ENCODE measurements around the gene MUC12. TPM values are rescaled to one million over a fixed set of nuclear protein-coding genes. Genes with fewer than 3 reads are reported as not detected.
"Not testable (repeated sequence)": the region's sequence is repeated elsewhere in the genome, so short reads cannot be mapped to it uniquely, and the experiment has no call there.

The MUC12 gene
- total and polyA plus RNA-seq, 2 experiments from 2014 or later = 4.0 to 7.3 TPM

- not testable (repeated sequence) for H3K4me3 ChIP-seq; H3K9me3 ChIP-seq (ENCODE audit: low read depth); H3K79me2 ChIP-seq; H3K27ac ChIP-seq; H3K36me3 ChIP-seq (replicated peaks; ENCODE audit: insufficient read depth, low read depth); H3K27me3 ChIP-seq; H4K20me1 ChIP-seq (ENCODE audit: insufficient read depth, poor library complexity, severe bottlenecking); H3K4me2 ChIP-seq; H3K9me2 ChIP-seq (replicated peaks; ENCODE audit: insufficient read depth); DNase-seq (ENCODE audit: low spot score); H2AFZ ChIP-seq; H3K4me1 ChIP-seq (ENCODE audit: insufficient read depth)
- 85% methylated on average over 7 of the region's 10 CpGs for WGBS (ENCODE audit: low lambda C conversion rate, missing lambda C conversion rate)
Observed at GRCh38 chr7:100998530-100998929, 29.2 kb downstream of the MUC12 start.

GRCh38 chr7:100999334-100999733, 30.0 kb downstream of the MUC12 start:
- not testable (repeated sequence) for H4K20me1 ChIP-seq (ENCODE audit: insufficient read depth, poor library complexity, severe bottlenecking); H3K9me3 ChIP-seq (ENCODE audit: low read depth); H2AFZ ChIP-seq; H3K27me3 ChIP-seq; H3K9me2 ChIP-seq (replicated peaks; ENCODE audit: insufficient read depth); H3K27ac ChIP-seq; H3K4me1 ChIP-seq (ENCODE audit: insufficient read depth); H3K36me3 ChIP-seq (replicated peaks; ENCODE audit: insufficient read depth, low read depth); H3K4me2 ChIP-seq; DNase-seq (ENCODE audit: low spot score); H3K4me3 ChIP-seq; H3K79me2 ChIP-seq
- no CpG with 5 or more reads among the region's 9 CpGs for WGBS (ENCODE audit: low lambda C conversion rate, missing lambda C conversion rate)

GRCh38 chr7:101000025-101000424, 30.7 kb downstream of the MUC12 start:
- not testable (repeated sequence) for H3K27me3 ChIP-seq; H3K9me2 ChIP-seq (replicated peaks; ENCODE audit: insufficient read depth); H3K4me3 ChIP-seq; H3K36me3 ChIP-seq (replicated peaks; ENCODE audit: insufficient read depth, low read depth); H3K79me2 ChIP-seq; H3K9me3 ChIP-seq (ENCODE audit: low read depth); H2AFZ ChIP-seq; H4K20me1 ChIP-seq (ENCODE audit: insufficient read depth, poor library complexity, severe bottlenecking); H3K27ac ChIP-seq; H3K4me1 ChIP-seq (ENCODE audit: insufficient read depth); DNase-seq (ENCODE audit: low spot score); H3K4me2 ChIP-seq
- 92% methylated on average over 10 of the region's 10 CpGs for WGBS (ENCODE audit: low lambda C conversion rate, missing lambda C conversion rate)

GRCh38 chr7:101002333-101002732, 33.0 kb downstream of the MUC12 start:
- not testable (repeated sequence) for H3K27me3 ChIP-seq; H3K36me3 ChIP-seq (replicated peaks; ENCODE audit: insufficient read depth, low read depth); H3K9me3 ChIP-seq (ENCODE audit: low read depth); H3K27ac ChIP-seq; H3K79me2 ChIP-seq; H3K4me1 ChIP-seq (ENCODE audit: insufficient read depth); H3K4me2 ChIP-seq; H3K9me2 ChIP-seq (replicated peaks; ENCODE audit: insufficient read depth); H2AFZ ChIP-seq; H3K4me3 ChIP-seq; DNase-seq (ENCODE audit: low spot score); H4K20me1 ChIP-seq (ENCODE audit: insufficient read depth, poor library complexity, severe bottlenecking)
- WGBS (ENCODE audit: low lambda C conversion rate, missing lambda C conversion rate) = 94% methylated on average over 5 of the region's 8 CpGs

- not testable (repeated sequence) for H2AFZ ChIP-seq; DNase-seq (ENCODE audit: low spot score); H3K9me2 ChIP-seq (replicated peaks; ENCODE audit: insufficient read depth); H3K4me2 ChIP-seq; H3K36me3 ChIP-seq (replicated peaks; ENCODE audit: insufficient read depth, low read depth); H3K27me3 ChIP-seq; H3K4me1 ChIP-seq (ENCODE audit: insufficient read depth); H3K27ac ChIP-seq; H3K9me3 ChIP-seq (ENCODE audit: low read depth); H3K79me2 ChIP-seq; H4K20me1 ChIP-seq (ENCODE audit: insufficient read depth, poor library complexity, severe bottlenecking); H3K4me3 ChIP-seq
- WGBS (ENCODE audit: low lambda C conversion rate, missing lambda C conversion rate) = 81% methylated on average over 2 of the region's 2 CpGs
Observed at GRCh38 chr7:101007361-101007760, 38.0 kb downstream of the MUC12 start.

GRCh38 chr7:101009629-101010028, 40.3 kb downstream of the MUC12 start:
- no peak for DNase-seq (ENCODE audit: low spot score)
- Histone ChIP-seq H3K27me3 (no peaks in the 10 kb centered on the region), H3K4me1 (ENCODE audit: insufficient read depth) (no peaks in the 10 kb centered on the region), H3K36me3 (replicated peaks; ENCODE audit: insufficient read depth, low read depth) (no peaks in the 10 kb centered on the region), H3K4me3 (no peak overlapping the region), H3K27ac (no peak overlapping the region), H4K20me1 (ENCODE audit: insufficient read depth, poor library complexity, severe bottlenecking) (no peaks in the 10 kb centered on the region), H3K9me2 (replicated peaks; ENCODE audit: insufficient read depth) (no peaks in the 10 kb centered on the region), H3K79me2 (no peaks in the 10 kb centered on the region), H2AFZ (no peak overlapping the region), H3K4me2 (no peak overlapping the region), H3K9me3 (ENCODE audit: low read depth) (no peaks in the 10 kb centered on the region)
- TF ChIP-seq CTCF (IDR thresholded peaks at IDR 0.05; ENCODE audit: poor library complexity) (no peak), EZH2 (IDR thresholded peaks at IDR 0.05; ENCODE audit: borderline replicate concordance) (no peak), EZH2phosphoT487 (IDR thresholded peaks at IDR 0.05; ENCODE audit: low read depth, severe bottlenecking, unreplicated experiment) (no peak)
- 85% methylated on average over 5 of the region's 5 CpGs for WGBS (ENCODE audit: low lambda C conversion rate, missing lambda C conversion rate)
